Endothelial cell (in vitro differentiated cells): ENCODE measurements around the gene LRIG2. TPM values are rescaled to one million over a fixed set of nuclear protein-coding genes. Genes with fewer than 3 reads are reported as not detected.

Experiments
- DNase-seq: peaks from one replicate; pipeline ENCODE4 v3.0.0; 2021; ENCODE audit warnings: low spot score
- H3K27ac Mint-ChIP-seq: one replicate; pipeline ENCODE4 v1.8.0; 2021; ENCODE audit warnings: mixed read lengths, inconsistent platforms; ENCODE audit not compliant: unreplicated experiment
- H3K27me3 Mint-ChIP-seq: one replicate; pipeline ENCODE4 v1.8.0; 2021; ENCODE audit warnings: mild to moderate bottlenecking, moderate library complexity, mixed read lengths, inconsistent platforms; ENCODE audit not compliant: unreplicated experiment
- H3K36me3 Mint-ChIP-seq: one replicate; pipeline ENCODE4 v1.8.0; 2021; ENCODE audit warnings: mild to moderate bottlenecking, low read depth, mixed read lengths, inconsistent platforms; ENCODE audit not compliant: unreplicated experiment
- H3K4me1 Mint-ChIP-seq: one replicate; pipeline ENCODE4 v1.8.0; 2021; ENCODE audit warnings: mild to moderate bottlenecking, mixed read lengths, inconsistent platforms; ENCODE audit not compliant: unreplicated experiment
- H3K4me3 Mint-ChIP-seq: one replicate; pipeline ENCODE4 v1.8.0; 2021; ENCODE audit warnings: mild to moderate bottlenecking, mixed read lengths, inconsistent platforms; ENCODE audit not compliant: unreplicated experiment
- H3K9me3 Mint-ChIP-seq: one replicate; pipeline ENCODE4 v1.8.0; 2021; ENCODE audit warnings: mixed read lengths, inconsistent platforms; ENCODE audit not compliant: unreplicated experiment
- CTCF ChIP-seq: fragments of 200-600 bp; sonication (generic); IDR thresholded peaks from one replicate; pipeline ENCODE4 v1.5.0; 2021; ENCODE audit warnings: antibody characterized with exemption; ENCODE audit not compliant: unreplicated experiment
- total RNA-seq: library from RNA; stranded (reverse); fragmentation: NEBNext Ultra II Directional; extraction: Animal tissue kit (Norgen Biotek cat#: 25700); gene quantifications from one replicate; pipeline ENCODE4 v1.2.1, GENCODE V29; 2021; ENCODE audit not compliant: unreplicated experiment

The LRIG2 gene
- total RNA-seq, 1 donor from 2014 or later, result 23.0 TPM

DNA sequence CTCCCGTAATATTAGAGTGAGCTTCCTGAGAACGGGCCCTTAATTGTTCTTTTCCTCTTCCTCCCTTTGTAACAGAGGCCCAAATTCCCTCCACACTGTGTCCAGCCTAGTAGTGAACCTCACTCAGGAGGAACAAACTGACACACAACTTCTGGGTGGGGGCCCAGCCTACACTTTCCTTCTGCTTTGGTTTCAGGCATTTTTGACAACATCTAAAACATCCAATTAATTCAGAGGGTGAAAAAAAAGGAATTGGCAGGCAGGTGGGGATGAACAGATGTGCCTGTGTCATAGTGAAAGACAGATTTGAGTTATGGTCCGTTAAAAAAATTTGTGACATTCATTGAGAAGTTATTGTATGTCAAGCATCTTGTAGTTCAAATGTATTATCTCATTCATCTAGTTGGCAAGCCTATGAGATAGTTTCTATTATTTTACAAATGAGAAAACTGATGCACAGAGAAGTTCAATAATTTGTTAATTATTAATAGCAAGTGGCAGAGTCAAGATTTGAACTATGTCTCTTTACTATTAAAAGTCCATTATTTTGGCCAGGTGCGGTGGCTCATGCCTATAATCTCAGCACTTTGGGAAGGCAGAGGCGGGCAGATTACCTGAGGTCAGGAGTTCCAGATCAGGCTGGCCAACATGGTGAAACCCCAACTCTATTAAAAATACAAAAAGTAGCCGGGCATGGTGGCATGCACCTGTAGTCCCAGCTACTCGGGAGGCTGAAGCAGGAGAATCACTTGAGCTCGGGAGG is 41.6 kb upstream of the LRIG2 start:
- no peak for DNase-seq
- Mint-ChIP-seq H3K36me3 (no peaks in the 10 kb centered on the region), H3K4me1 (peaks cover 29% of the 10 kb centered on the region), H3K4me3 (no peak overlapping the region), H3K9me3 (no peaks in the 10 kb centered on the region), H3K27me3 (peaks cover 5% of the 10 kb centered on the region), H3K27ac (peak overlapping the region; percentile 68)
- no peak for TF ChIP-seq CTCF

- peaks cover 24% of the 10 kb centered on the region for H3K4me1 Mint-ChIP-seq
- TF ChIP-seq CTCF, result no peak
- H3K27me3 Mint-ChIP-seq, result no peaks in the 10 kb centered on the region
Observed at GRCh38 chr1:113035086-113035485, 37.9 kb upstream of the LRIG2 start.

GRCh38 chr1:113036639-113037321 is 36.2 kb upstream of the LRIG2 start:
- DNase-seq, result no peak
- Mint-ChIP-seq H3K4me1 (peaks cover 20% of the 10 kb centered on the region), H3K9me3 (no peaks in the 10 kb centered on the region), H3K36me3 (no peaks in the 10 kb centered on the region), H3K4me3 (no peak overlapping the region), H3K27me3 (no peaks in the 10 kb centered on the region), H3K27ac (no peak overlapping the region)
- TF ChIP-seq CTCF, result no peak

More at GRCh38 chr1:113035086-113035485, 37.9 kb upstream of the LRIG2 start:
- Mint-ChIP-seq H3K36me3 (no peaks in the 10 kb centered on the region), H3K27ac (no peak overlapping the region), H3K9me3 (no peaks in the 10 kb centered on the region), H3K4me3 (no peak overlapping the region)
- no peak for DNase-seq

DNA sequence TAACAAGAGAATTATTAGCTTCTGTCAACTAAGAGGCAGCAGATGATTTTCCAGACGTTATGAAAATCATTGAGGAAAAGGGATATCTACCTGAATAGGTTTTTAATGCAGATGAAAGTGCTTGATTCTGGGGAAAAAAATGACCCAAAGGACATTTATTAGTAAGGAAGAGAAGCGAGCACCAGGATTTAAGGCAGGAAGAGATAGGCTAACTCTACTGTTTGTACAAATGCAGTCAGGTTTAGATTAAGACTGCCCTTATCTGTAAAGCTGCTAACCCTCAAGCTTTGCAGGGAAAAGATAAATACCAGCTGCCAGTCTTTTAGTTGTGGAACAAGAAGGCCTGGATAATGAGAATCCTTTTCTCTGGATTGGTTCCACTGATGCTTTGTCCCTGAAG is 33.0 kb upstream of the LRIG2 start:
- no peak overlapping the region for H3K4me3 Mint-ChIP-seq
- peaks cover 1% of the 10 kb centered on the region for H3K27me3 Mint-ChIP-seq
- DNase-seq, result no peak
- no peaks in the 10 kb centered on the region for H3K36me3 Mint-ChIP-seq
- no peaks in the 10 kb centered on the region for H3K9me3 Mint-ChIP-seq
- peaks cover 38% of the 10 kb centered on the region for H3K4me1 Mint-ChIP-seq
- TF ChIP-seq CTCF, result no peak
- peak overlapping the region; percentile 2 for H3K27ac Mint-ChIP-seq
